GM18868 (cell line): ENCODE results near the gene GPATCH8.

Experiments used
- ATAC-seq: cut with Tn5 transposase; IDR thresholded peaks from one replicate; pipeline ENCODE4 v1.9.1; 2021; ENCODE audit warnings: mild to moderate bottlenecking, moderate library complexity; ENCODE audit not compliant: unreplicated experiment

Gene GPATCH8

DNA sequence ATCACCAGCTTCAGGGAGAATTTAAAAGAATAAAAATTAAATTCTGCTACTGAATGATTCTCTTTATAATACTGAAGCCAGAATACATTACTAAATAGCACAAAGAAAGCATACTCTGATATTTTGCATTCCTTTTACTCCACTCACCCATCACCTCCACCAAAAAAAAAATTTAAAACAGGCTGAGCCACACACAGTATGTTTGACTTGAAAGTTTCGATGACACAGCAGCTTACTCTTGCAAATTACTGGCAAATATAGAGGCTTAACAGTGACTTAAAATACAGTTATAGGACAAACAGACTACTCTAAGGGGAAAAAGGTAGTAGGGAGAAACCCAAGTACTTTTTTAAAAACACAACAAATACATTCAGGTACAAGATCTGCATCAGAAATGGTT lies 39.2 kb downstream of the GPATCH8 start:
- ATAC-seq = no peak

DNA sequence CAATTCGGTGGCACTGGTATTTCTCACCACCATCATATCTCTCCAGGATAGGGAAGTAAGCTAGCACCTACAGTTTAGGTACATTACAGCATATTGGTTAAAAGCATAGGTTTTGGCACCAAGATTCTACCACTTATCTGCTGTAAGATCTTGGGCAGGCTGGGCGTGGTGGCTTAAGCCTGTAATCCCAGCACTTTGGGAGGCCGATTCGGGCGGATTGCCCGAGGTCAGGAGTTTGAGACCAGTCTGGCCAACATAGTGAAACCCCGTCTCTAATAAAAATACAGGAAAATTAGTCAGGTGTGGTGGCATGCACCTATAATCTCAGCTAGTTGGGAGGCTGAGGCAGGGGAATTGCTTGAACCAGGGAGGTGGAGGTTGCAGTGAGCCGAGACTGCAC lies 51.4 kb downstream of the GPATCH8 start:
- ATAC-seq = no peak

DNA sequence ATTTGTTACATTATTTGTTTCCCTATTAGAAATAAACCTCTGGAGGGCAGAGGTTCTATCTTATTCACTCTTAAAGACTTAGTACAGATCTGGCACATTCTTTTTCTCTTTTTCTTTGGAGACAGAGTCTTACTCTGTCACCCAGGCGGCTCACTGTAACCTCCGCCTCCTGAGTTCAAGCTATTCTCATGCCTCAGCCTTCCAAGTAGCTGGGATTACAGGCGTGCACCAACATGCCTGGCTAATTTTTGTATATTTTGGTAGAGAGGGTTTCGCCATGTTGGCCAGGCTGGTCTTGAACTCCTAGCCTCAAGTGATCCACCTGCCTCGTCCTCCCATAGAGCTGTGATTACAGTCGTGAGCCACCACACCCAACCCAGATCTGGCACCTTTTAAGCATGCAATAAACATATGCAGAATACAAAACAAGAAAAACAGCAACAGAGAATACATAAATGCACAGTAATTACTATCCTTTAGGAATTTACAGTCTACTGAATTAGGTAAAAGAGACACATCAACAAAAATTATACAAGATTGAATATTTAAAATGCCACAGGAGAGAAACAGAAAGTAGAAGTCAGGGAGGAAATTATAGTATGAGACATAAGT lies 52.1 kb downstream of the GPATCH8 start:
- ATAC-seq = no peak

DNA sequence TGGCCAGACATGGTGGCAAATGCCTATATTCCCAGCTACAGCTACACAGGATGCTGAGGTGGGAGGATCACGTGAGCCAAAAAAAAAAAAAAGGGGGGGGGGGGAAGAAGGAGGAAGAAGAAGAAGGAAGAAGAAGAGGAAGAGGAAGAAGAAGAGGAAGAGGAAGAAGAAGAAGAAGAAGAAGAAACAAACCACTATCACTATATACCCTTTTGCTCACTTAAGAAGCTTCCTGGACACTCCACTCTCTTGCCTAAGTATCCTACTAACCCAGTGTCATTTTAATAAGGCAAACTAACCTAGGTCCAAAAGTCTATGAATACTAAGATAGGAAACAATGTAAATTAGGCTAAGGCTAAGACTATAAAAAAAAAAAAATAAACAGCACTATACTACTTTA lies 54.8 kb downstream of the GPATCH8 start:
- ATAC-seq = no peak

DNA sequence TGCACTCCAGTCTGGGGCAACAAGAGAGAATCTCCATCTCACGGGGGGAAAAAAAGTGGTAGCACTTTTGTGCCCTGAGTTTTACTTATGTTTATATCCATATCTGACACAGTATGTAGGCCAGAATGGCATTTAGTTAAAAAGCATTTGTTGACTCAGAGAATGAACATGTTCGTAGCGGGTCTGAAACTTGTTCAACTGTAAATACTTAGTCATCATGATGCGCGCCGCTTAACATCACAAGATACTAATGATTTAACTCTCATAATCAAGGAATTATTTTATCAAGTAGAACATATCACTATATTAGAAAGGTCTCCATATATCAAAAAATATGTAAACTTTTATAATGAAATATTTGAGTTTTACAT lies 58.5 kb downstream of the GPATCH8 start:
- ATAC-seq = no peak

DNA sequence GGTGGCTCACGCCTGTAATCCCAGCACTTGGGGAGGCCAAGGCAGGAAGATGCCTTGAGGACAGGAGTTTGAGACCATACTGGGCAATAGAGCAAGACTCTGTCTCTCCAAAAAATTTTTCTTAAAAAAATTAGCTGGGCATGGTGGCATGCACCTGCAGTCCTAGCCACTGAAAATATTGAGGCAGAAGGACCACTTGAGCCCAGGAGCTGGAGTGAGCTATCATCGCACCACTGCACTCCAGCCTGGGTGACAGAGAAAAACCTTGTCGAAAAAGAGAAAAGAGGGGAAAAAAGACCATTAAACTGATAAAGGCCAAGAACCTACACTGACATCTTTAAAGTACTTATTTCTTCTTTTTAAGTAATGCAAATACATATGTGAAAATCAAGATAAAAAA lies 60.4 kb downstream of the GPATCH8 start:
- ATAC-seq = no peak

DNA sequence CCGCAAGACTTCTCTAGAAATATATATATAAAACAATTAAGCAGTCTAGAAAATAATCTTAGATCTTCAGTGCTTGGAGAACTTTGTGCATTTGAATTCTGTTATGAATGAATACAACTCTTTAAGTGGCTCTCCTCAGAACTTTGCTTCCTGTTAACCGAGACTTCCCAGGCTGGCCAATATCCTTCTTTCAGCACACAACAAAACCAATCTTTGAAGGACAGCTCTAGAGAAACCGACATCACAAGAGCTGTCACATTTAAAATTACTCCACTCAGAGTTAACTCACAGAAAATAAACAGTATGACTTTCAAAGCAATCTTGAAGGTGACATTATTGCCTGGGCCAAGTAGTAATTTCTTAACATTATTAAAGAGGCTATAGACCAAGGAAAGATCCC lies 64.0 kb downstream of the GPATCH8 start:
- ATAC-seq = no peak

DNA sequence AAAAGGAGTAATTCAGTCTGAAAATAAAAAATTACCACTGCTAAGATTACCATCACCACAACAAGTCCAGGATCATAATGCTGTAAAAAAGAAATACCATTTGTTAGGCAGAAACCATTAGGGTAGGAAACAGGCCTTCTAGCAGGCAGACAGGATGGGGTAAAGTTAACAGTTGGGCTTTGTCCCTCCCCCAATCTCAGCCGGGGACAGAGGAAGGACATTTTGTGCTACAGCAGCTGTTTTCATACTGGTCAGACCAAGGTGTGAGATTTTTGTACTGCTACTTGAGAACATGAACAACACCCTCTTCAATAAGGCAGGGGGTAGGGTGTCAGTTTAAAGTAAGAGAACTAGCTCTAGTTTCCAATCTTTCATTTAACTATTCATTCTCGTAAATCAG lies 64.6 kb downstream of the GPATCH8 start:
- ATAC-seq = no peak

DNA sequence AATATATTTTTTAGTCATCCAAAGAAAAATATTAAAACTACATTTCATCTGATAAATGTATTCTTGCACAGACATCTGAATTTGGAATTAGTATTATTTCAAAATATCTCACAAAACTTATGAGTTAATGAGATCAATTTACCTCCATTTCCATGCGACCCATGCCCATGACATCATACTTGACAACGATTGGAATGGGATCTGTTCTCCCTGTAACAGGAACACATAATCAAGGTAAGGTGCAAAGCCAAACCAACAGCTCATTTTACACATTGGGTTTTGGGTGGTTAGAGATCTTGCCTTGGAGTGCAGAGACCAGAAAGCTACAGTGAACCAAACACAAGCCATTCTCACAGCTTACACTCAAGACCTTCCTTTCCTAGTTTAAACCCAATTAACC lies 66.9 kb downstream of the GPATCH8 start:
- no peak for ATAC-seq

DNA sequence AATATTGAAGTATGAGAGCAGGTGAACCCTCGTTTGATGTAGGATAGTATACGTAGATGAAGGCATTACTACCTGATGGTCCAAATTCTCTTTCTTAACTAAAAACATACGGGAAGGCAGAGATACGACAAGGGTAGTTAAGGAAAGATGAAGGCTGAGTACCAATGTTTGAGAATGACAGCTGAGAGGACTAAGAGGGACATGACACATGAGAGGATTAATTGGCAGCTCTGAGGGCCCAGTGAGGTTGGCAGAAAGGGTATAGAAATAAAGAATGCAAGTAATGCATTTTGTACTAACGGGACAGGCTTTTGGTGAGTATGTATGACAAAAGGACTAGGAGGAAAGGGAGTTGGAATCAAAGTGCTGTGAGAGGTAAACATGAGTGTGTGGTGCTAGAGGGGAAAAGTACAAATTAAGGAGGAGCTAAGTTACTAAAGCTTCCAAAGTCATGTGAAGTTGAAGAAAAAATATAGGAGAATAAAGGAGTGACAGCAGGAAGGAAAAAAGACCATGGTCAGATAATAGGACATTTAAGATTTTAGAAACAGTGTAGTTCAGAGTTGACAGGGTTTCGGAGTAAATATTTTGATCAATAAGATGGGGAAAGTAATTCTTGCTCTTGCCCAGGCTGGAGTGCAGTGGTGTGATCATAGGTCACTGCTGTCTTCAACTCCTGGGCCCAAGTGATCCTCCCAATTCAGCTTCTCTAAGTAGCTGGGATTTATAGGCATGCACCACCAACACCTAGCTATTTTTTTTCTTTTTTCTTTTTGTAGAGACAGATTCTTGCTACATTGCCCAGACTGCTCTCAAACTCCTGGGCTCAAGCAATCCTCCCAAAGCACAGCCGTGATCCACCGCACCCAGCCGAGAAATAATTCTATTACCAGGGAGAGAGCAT lies 70.7 kb downstream of the GPATCH8 start:
- no peak for ATAC-seq

DNA sequence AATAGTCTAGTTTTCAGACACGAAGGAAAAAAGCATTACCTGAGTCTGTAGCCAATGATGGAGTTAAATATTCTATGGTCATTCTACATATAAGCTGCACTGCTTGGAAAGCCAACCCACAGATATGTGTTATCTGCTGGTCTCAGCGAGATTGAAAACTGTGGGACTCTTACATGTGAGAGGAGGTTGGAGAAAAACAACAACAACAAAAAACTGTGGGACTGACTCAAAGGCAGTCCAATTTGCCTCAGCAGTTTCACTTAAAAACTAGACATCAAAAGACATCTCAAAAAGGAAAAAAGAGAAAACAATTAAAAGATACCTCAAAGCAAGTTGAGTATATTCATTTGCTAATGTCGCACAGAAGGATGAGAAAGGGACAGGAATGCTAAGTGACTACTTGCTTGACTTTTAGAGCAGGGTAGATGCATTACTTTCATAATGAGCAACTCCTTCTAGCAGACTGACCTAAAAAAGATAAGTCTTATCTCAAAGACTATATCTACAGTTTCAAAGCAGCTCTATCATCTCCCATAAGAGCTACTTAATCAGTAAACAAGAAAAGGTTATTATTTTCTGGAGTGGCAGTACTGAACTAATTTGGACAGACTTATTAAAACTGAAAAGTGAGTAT lies 78.3 kb downstream of the GPATCH8 start:
- no peak for ATAC-seq

DNA sequence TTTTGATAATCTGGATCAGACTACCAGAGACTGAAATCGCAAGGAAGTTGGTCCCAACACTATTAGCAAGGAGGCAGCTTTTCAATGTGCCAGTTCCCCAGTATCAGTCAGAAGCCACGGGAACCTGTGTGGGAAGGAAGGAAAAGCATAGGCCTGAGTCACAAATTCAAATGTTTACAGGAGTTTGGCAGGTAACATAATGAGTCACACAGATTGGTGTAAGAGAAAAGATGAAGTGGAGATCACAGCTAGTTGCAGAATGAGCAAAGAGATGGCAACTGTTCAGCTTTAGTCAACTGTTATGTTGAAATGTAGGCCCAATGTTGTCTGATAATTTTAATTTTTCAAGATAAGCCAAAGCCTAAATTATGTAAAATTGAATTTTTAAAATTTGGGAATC lies 85.7 kb downstream of the GPATCH8 start:
- ATAC-seq = no peak

DNA sequence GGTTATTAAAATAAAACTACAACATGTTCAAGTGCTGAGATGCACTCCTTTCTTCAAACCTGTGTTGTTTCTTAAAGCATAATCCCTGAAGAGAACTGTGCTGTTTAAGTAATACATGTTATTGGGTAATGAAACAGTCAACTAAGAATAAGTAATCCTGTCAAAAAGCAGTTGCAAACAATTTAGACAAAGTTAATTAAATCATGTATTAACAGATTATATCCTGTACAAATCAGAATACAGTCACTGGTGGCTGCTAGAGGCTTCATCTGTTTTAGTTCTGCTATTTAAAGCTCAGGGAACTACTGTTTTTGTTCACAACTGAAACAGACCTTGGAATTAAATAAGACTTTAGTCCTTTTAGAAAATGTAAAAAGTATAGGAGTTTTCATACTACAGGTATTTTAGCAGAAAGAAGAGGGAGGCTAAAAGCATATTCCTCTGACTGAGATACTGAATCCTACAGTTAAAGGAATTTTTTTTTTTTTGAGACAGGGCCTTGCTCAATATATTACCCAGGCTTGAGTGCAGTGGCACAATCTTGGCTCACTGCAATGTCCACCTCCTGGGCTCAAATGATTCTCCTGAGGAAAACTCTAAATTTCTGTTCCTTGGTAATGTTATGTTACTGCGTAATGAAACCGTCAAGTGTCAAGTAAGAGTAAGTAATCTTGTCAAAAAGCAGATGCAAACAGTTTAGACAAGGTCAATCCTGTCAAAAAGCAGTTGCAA lies 86.5 kb downstream of the GPATCH8 start:
- no peak for ATAC-seq

DNA sequence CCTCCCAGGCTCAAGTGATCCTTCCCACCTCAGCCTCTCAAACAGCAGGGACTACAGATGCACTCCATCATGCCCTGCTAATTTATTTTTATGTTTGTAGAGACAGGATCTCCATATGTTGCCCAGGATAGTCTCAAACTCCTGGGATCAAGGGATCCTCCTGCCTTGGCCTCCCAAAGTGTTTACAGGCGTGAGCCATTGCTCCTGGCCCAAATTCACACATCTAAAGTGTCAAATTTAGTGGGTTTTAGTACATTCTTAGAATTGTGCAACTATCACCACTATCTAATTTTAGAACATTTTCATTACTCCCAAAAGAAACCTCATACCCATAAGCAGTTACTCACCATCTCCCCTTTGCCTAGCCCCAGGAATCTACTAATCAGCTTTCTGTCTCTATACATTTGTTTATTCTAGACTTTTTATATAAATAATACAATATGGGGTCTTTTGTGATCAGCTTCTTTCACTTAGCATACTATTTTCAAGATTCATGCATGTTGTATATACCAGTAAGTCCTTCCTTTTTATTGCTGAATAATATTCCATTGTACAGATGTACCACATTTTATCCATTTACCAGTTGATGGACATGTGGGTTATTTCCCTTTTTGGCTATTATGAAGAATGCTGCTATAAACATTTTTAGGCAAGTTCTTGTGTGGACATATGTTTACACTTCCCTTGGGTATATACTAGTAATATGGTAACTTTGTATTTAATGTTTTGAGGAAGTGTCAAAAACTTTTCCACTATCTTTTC lies 88.6 kb downstream of the GPATCH8 start:
- no peak for ATAC-seq

DNA sequence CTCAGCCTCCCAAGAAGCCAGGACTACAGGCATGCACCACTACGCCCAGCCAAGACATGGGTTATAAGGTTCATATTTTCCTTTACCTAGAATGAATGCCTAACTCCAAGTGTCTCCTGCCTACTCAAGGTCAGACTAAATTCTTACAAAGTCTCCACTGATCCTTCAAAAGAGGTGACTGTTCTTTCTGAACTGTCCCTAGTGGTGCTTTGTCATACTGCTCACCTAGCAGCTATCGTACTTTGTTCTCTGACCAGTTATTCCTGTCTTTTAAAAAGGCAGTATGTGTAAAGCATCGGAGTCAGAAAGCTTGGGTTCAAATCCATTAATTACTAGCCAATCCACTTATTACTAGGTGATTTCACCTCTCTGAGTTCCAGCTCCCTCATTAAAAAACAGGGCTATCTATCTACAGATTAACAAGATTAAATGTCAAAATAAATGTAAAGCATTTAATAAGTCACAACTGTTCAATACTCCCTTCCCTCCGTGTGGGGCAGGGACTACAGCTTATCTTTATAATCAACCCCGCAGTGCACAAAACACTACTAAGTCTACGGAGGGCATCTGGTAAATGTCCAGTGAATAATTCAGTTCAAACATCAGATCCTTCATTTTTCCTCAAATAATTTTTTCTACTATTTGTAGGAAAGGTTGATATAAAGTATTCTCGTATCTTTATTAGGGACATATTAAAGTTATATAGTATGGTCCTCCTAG lies 93.7 kb downstream of the GPATCH8 start:
- no peak for ATAC-seq

DNA sequence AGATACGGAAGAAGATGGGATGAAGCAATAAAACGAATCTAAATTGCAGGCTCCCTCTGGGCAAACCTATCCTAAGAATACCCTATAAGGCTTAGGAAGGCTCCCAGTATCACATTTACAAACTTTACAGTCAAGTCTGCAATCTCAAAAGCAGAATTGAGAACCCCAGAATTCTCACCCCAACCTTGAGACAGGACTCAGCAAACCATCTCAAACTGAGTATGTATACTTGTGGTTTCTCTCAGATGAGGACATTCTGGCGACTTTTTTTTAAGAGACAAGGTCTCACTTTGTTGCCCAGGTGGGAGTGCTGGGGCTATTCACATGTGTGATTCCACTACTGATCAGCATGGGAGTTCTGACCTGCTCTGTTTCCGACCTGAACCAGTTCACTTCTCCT lies 94.4 kb downstream of the GPATCH8 start:
- no peak for ATAC-seq

DNA sequence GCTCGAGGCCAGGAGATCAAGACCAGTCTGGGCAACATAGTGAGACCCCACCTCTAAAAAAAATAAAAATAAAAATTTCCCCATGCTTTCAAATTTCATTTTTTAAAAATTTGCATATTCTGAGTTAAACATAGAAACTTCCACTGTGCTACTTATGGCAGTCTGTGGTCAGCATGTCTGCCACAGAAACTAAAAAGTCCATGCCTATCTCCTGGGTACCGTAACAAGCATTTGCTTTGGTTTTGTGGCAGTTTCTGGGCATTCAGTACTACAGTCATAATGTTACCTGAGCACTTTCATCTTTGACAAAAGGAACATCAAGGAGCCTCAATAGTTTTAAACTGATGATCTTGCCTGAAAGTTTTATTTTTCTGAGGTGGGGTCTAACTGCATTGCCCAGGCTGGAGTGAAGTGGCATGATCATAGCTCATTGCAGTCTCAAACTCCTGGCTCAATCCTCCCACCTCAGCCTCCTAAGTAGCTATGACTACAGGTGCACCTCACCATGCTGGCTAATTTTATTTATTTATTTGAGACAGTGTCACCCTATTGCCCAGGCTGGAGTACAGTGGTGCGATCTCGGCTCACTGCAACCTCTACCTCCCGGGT lies 100.5 kb downstream of the GPATCH8 start:
- no peak for ATAC-seq

DNA sequence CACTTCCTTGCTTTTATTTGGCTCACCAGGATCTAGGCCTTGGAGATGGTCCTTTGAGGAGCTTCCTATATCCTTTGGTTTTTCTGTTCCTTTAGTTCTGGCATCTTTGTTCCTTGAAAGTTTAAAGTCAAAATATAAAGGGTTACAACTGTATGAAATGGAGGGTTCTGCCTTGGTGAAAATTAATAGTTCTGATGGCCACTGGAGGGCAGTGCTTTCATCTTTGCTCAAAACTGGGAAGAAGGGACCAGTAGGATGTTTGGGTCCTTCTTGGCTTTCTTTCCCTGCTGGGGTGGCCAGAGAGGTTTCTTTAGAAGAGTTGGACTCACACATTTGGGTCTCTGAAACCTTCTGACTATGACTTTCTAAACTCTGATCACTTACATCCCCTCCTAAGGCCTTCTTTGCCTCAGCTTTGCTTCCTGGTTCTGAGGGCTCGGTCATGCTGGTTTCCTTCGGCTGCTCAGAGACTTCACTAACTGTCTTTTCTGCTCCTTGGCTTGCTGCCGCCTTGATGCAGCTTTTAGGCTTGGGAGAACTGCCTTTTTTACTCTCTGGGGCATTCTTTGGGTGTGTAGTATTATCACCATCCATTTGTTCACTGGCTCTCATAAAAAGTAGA lies 102.9 kb downstream of the GPATCH8 start:
- ATAC-seq = no peak
